GM19035 (cell line): ENCODE results near the gene TTC1.
"Not testable (repeated sequence)": the region's sequence is repeated elsewhere in the genome, so short reads cannot be mapped to it uniquely, and the experiment has no call there.

Experiments used
- ATAC-seq: cut with Tn5 transposase; IDR thresholded peaks from one replicate; pipeline ENCODE4 v1.9.1; 2021; ENCODE audit not compliant: unreplicated experiment

Gene TTC1

GRCh38 chr5:160008877-160009590 lies at the start of gene TTC1:
Gene TTC1, plus strand, starts transcription at chr5:160009139. Its CDS starts 1,390 bp downstream, at chr5:160010529.
- peak; percentile 100 for ATAC-seq

GRCh38 chr5:159961176-159962160 lies 47.5 kb upstream of the TTC1 start:
- ATAC-seq: no peak

GRCh38 chr5:159962214-159962613 lies 46.7 kb upstream of the TTC1 start:
- no peak for ATAC-seq

GRCh38 chr5:159963935-159964334 lies 45.0 kb upstream of the TTC1 start:
- ATAC-seq: no peak

- no peak for ATAC-seq
Measured at GRCh38 chr5:159965031-159965837, 43.7 kb upstream of the TTC1 start.

GRCh38 chr5:159965838-159966128 lies 43.2 kb upstream of the TTC1 start:
- ATAC-seq: not testable (repeated sequence)

- no peak for ATAC-seq
Measured at GRCh38 chr5:159969966-159970365, 39.0 kb upstream of the TTC1 start.

- no peak for ATAC-seq
Measured at GRCh38 chr5:159971038-159971437, 37.9 kb upstream of the TTC1 start.

GRCh38 chr5:159971514-159971913 lies 37.4 kb upstream of the TTC1 start:
- ATAC-seq: no peak

GRCh38 chr5:159971931-159972461 lies 36.9 kb upstream of the TTC1 start:
- ATAC-seq: no peak

GRCh38 chr5:159972538-159973362 lies 36.2 kb upstream of the TTC1 start:
- no peak for ATAC-seq

GRCh38 chr5:159975462-159976019 lies 33.4 kb upstream of the TTC1 start:
- no peak for ATAC-seq

- ATAC-seq: no peak
Measured at GRCh38 chr5:159976921-159977320, 32.0 kb upstream of the TTC1 start.

GRCh38 chr5:159978358-159978757 lies 30.6 kb upstream of the TTC1 start:
- ATAC-seq: no peak

- ATAC-seq: no peak
Measured at GRCh38 chr5:159982421-159983173, 26.3 kb upstream of the TTC1 start.

GRCh38 chr5:159987031-159987674 lies 21.8 kb upstream of the TTC1 start:
- peak; percentile 90 for ATAC-seq

GRCh38 chr5:159990506-159990905 lies 18.4 kb upstream of the TTC1 start:
- ATAC-seq: no peak

GRCh38 chr5:159992566-159992965 lies 16.4 kb upstream of the TTC1 start:
- no peak for ATAC-seq

GRCh38 chr5:159993194-159993593 lies 15.7 kb upstream of the TTC1 start:
- ATAC-seq: no peak
